C4-2B (cell line): ENCODE measurements around the gene SCAPER.
"Not testable (repeated sequence)": the region's sequence is repeated elsewhere in the genome, so short reads cannot be mapped to it uniquely, and the experiment has no call there.

Source experiments
- H3K27ac ChIP-seq: fragments of 450-650 bp; 2 replicates; pipeline ENCODE4 v1.5.1; 2017
- ZFX ChIP-seq: fragments of 450-650 bp; IDR thresholded peaks from 2 replicates; pipeline ENCODE4 v1.6.1; 2017
- TF ChIP-seq, protein P1 (sequence below): fragments of 450-650 bp; conservative IDR thresholded peaks from 2 replicates; pipeline ENCODE4 v1.5.1; 2017; ENCODE audit warnings: mild to moderate bottlenecking

The SCAPER gene

DNA sequence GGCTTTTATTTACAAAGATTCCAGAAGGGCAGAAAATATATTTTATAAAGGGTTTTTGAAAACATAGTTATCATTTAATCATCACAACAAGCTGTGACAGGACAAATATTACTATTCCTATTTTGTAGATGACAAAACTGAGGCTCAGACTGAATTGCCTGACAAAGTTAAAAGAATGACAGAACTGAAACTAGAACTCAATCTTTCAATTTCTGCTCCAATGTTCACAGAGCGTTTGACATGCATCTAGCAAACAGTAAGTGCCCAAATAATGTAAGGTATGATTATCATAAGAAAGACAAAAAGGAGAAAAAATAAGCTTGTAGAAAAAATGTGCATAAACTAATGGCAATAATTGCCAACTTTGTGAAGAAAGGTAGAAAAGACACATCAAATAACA is 61.9 kb downstream of the SCAPER start:
- TF ChIP-seq, protein P1, sequence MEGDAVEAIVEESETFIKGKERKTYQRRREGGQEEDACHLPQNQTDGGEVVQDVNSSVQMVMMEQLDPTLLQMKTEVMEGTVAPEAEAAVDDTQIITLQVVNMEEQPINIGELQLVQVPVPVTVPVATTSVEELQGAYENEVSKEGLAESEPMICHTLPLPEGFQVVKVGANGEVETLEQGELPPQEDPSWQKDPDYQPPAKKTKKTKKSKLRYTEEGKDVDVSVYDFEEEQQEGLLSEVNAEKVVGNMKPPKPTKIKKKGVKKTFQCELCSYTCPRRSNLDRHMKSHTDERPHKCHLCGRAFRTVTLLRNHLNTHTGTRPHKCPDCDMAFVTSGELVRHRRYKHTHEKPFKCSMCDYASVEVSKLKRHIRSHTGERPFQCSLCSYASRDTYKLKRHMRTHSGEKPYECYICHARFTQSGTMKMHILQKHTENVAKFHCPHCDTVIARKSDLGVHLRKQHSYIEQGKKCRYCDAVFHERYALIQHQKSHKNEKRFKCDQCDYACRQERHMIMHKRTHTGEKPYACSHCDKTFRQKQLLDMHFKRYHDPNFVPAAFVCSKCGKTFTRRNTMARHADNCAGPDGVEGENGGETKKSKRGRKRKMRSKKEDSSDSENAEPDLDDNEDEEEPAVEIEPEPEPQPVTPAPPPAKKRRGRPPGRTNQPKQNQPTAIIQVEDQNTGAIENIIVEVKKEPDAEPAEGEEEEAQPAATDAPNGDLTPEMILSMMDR: no peak
- no peak for TF ChIP-seq ZFX

DNA sequence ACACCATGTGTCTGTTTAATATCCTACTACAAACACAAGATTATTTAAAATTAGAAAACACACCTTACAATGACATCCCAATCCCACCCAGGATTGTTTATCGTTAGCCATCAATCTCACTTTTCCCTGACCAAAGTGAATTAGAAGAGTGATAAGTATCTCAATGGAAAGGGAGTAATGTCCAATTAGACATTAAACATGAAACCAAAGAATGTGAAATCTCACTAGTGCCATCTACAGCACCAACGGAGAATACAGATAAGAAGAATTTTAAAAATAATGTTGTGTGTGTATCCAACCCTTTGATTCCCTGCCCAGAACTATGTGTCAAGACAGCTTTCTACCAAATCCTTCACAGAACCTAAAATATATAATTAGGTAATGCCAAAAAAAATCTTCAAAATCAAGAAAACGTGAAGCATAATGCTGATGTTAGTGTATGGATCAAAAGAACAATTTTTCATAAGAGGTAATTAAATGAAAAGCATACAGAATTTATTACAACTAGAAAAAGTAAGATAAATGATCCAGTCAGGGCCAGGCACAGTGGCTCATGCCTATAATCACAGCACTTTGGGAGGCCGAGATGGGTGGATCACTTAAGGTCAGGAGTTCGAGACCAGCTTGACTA is 64.2 kb downstream of the SCAPER start:
- TF ChIP-seq, protein P1: peak; percentile 87
- TF ChIP-seq ZFX: no peak
- no peak overlapping the region for H3K27ac ChIP-seq

More for the DNA sequence above, 61.9 kb downstream of the SCAPER start:
- H3K27ac ChIP-seq: no peak overlapping the region

DNA sequence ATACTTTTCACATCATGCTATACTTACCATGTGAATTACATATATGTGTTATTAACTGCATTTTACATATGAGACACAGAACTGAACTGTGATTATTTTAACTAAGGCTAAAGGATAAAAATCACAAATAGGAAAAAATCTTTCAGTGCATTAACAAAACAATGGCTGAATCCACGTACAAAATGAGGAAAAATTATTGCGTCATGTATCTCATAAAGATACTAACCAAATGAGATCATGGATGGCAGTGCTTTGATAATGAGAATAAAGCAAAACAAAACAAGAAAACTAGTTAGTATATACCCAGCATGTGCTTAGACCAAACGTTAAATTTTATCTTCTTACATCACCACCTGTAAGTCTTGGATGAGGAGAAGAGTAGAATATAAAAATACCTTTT is 66.0 kb downstream of the SCAPER start:
- H3K27ac ChIP-seq: no peak overlapping the region
- TF ChIP-seq, protein P1: no peak

DNA sequence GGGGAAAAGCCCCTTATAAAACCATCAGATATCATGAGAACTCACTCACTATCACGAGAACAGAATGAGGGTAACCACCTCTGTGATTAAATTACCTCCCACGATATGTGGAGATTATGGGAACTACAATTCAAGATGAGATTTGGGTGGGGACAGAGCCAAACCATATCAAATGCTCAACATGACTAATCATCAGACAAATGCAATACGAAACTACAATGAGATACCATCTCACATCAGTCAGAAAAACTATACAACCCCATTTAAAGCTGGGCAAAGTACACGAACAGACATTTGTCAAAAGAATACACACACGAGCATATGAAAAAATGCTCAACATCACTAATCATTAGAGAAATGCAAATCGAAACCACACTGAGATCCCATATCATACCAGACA is 67.7 kb downstream of the SCAPER start:
- TF ChIP-seq, protein P1: no peak
- no peak for TF ChIP-seq ZFX
- no peak overlapping the region for H3K27ac ChIP-seq

DNA sequence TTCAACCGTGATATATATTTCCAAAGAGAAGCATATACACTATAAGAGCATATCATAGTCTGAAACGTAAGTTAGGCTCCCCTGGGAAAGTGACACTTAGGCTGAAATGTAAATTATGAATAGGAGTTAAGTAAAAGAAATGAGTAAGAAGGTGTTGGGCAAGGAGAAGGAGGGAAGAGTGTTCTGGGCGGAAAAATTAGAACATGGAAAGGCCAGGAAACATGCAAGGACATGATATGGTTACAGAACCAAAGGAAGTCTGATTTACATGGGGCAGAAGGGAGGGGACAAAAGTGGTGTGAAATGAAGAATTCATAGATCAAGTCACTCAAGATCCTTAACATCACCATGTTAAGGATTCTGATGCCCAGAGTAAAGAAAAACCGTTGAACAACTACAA is 75.2 kb downstream of the SCAPER start:
- H3K27ac ChIP-seq: no peak overlapping the region
- TF ChIP-seq, protein P1: no peak
- TF ChIP-seq ZFX: no peak

DNA sequence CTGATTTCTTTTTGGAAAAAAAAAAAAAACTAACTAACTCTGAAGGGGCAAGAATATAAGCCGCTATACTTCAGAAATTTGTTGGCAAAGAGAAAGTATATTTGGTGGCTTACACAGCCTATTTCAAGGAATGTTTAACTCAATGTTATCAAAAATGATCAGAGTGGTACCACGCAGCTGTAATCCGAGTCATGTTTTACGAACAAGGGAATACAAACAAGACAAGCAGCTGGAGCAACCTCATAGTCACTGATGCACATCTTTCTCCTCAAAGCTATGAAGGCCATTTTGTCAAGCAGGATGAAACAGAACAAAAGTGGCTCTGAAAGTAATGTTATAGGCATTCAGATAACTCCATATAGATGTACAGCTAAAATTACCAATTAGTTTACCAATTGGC is 81.2 kb downstream of the SCAPER start:
- no peak for TF ChIP-seq ZFX
- TF ChIP-seq, protein P1: no peak
- no peak overlapping the region for H3K27ac ChIP-seq

DNA sequence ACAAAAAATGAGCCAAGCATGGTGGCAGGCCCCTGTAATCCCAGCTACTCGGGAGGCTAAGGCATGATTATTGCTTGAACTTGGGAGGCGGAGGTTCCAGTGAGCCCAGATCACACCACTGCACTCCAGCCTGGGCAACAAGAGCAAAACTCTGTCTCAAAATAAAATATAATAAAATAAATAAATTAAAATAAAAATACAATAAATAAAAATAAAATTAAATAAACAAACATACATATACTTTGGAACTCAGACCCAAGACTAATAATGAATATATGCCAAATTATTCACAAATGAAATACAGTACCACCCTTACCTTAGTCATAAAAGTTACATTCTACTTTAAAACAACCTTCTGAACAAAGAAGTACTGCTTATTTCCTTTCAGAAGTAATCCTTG is 81.8 kb downstream of the SCAPER start:
- H3K27ac ChIP-seq: no peak overlapping the region
- no peak for TF ChIP-seq ZFX
- TF ChIP-seq, protein P1: no peak

DNA sequence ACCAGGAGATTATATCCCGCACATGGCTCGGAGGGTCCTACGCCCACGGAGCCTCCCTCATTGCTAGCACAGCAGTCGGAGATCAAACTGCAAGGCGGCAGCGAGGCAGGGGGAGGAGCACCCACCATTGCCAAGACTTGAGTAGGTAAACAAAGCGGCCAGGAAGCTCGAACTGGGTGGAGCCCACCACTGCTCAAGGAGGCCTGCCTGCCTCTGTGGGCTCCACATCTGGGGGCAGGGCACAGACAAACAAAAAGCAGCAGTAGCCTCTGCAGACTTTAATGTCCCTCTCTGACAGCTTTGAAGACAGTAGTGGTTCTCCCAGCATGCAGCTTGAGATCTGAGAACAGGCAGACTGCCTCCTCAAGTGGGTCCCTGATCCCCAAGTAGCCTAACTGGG is 86.2 kb downstream of the SCAPER start:
- H3K27ac ChIP-seq: not testable (repeated sequence)
